Activated B cell treated with CpG ODN at 0.5 μM for 24 hours (primary cell): ENCODE results near the gene PRKRIP1. TPM values are rescaled to one million over a fixed set of nuclear protein-coding genes. Genes with fewer than 3 reads are reported as not detected.

Source experiments
- ATAC-seq: fragments of 200-7000 bp; cut with Tn5 transposase; one replicate; pipeline ENCODE4 v1.10.0; 2021; ENCODE audit warnings: low read depth, mild to moderate bottlenecking, moderate library complexity
- CTCF ChIA-PET: fragments of 350-600 bp; sonication (Branson Sonifier 250); formaldehyde crosslinking; loops from one replicate; lab custom pipeline; 2021; ENCODE audit warnings: antibody characterized with exemption; lab: Charles Lee
- POLR2A ChIA-PET: fragments of 350-600 bp; sonication (Branson Sonifier 250); formaldehyde crosslinking; loops from one replicate; lab custom pipeline; 2021; ENCODE audit warnings: antibody characterized with exemption; lab: Charles Lee
- DNase-seq: peaks from one replicate; pipeline ENCODE4 v3.0.0; 2022
- H3K27ac Mint-ChIP-seq: one replicate; pipeline ENCODE4 v1.8.0; 2020; ENCODE audit warnings: mixed read lengths
- H3K27me3 Mint-ChIP-seq: one replicate; pipeline ENCODE4 v1.8.0; 2021; ENCODE audit warnings: mixed read lengths
- H3K36me3 Mint-ChIP-seq: one replicate; pipeline ENCODE4 v1.8.0; 2021; ENCODE audit warnings: low read depth, mixed read lengths
- H3K4me1 Mint-ChIP-seq: one replicate; pipeline ENCODE4 v1.8.0; 2021; ENCODE audit warnings: mixed read lengths
- H3K4me3 Mint-ChIP-seq: one replicate; pipeline ENCODE4 v1.8.0; 2020; ENCODE audit warnings: mild to moderate bottlenecking, mixed read lengths
- H3K9me3 Mint-ChIP-seq: one replicate; pipeline ENCODE4 v1.8.0; 2020; ENCODE audit warnings: mixed read lengths
- CTCF ChIP-seq: fragments of 200-600 bp; IDR thresholded peaks from one replicate; pipeline ENCODE4 v1.8.0; 2022; ENCODE audit warnings: antibody characterized with exemption, mild to moderate bottlenecking
- intact Hi-C: fragments of 100-400 bp; cut with micrococcal nuclease; formaldehyde crosslinking; loops from one replicate; pipeline ENCODE4 v1.15.1; 2024
- total RNA-seq: library from RNA; stranded (reverse); gene quantifications from 2 replicates; pipeline ENCODE4 v1.2.3, GENCODE V29; 2022

PRKRIP1 gene
- total RNA-seq, 1 donor from 2014 or later: 39.7 TPM

DNA sequence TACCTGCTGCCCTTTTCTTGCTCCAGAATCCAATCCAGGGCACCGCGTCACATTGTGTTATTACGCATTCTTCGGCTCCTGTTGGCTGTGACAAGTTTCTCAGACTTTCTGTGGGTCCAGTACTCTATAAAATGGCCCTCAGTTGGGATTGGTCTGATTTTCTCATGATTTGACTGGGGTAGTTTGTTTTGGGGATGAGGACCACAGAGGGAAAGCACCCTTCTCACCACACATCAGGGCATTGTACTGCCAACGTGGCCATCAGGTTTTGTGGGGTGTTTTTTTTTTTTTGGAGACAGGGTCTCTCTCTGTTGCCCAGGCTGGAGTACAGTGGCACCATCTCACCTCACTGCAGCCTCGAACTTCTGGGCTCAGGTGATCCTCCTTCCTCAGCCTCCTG lies 20.2 kb downstream of the PRKRIP1 start:
- Mint-ChIP-seq H3K4me3 (peak overlapping the region; percentile 85), H3K9me3 (no peaks in the 10 kb centered on the region), H3K27ac (peak overlapping the region; percentile 95), H3K4me1 (peaks cover 83% of the 10 kb centered on the region), H3K36me3 (peaks cover 53% of the 10 kb centered on the region), H3K27me3 (no peaks in the 10 kb centered on the region)
- intact Hi-C loops: loop anchor here (1.0 kb wide), 2 partner anchors 8 kb away; no protein-coding TSS in a partner anchor
- no peak for TF ChIP-seq CTCF
- ChIA-PET CTCF (interaction anchor here (0.8 to 4.7 kb wide), 8 partner anchors 10 to 41 kb away, joined by 3 to 29 read pairs (median 6); no protein-coding TSS in a partner anchor), POLR2A (interaction anchor here (0.7 to 32.9 kb wide), 12 partner anchors 8 to 1987 kb away, joined by 3 to 886 read pairs (median 5); partner anchors contain the start of genes ORAI2, PRKRIP1, SH2B2 and ZCWPW1)
- DNase-seq (no peak), ATAC-seq (no peak)

- Mint-ChIP-seq H3K27me3 (no peaks in the 10 kb centered on the region), H3K4me3 (peak overlapping the region; percentile 85), H3K4me1 (peaks cover 89% of the 10 kb centered on the region), H3K36me3 (peaks cover 48% of the 10 kb centered on the region), H3K9me3 (no peaks in the 10 kb centered on the region), H3K27ac (peak overlapping the region; percentile 95)
- intact Hi-C loops: no loop called here
- TF ChIP-seq CTCF: no peak
- no peak for ATAC-seq
- no peak for DNase-seq
- ChIA-PET POLR2A (interaction anchor here (0.6 to 32.9 kb wide), 7 partner anchors 9 to 1987 kb away, joined by 3 to 886 read pairs (median 18); partner anchors contain the start of gene ORAI2), CTCF (interaction anchor here (0.9 to 4.7 kb wide), 3 partner anchors 8 to 33 kb away, joined by 3 to 29 read pairs (median 5); no protein-coding TSS in a partner anchor)
Observed at GRCh38 chr7:102417105-102417504, 20.9 kb downstream of the PRKRIP1 start.

- Mint-ChIP-seq H3K36me3 (peaks cover 40% of the 10 kb centered on the region), H3K27me3 (no peaks in the 10 kb centered on the region), H3K9me3 (no peaks in the 10 kb centered on the region), H3K4me3 (peak overlapping the region; percentile 25), H3K27ac (peak overlapping the region; percentile 95), H3K4me1 (peaks cover 91% of the 10 kb centered on the region)
- no peak for ATAC-seq
- DNase-seq: no peak
- CTCF ChIA-PET: no interaction called here
- POLR2A ChIA-PET: interaction anchor here (0.6 to 32.9 kb wide), 8 partner anchors 7 to 47 kb away, joined by 3 to 886 read pairs (median 12); partner anchors contain the start of genes ALKBH4, ORAI2 and PRKRIP1
- no peak for TF ChIP-seq CTCF
- intact Hi-C loops: no loop called here
Observed at GRCh38 chr7:102418592-102418991, 22.4 kb downstream of the PRKRIP1 start.

DNA sequence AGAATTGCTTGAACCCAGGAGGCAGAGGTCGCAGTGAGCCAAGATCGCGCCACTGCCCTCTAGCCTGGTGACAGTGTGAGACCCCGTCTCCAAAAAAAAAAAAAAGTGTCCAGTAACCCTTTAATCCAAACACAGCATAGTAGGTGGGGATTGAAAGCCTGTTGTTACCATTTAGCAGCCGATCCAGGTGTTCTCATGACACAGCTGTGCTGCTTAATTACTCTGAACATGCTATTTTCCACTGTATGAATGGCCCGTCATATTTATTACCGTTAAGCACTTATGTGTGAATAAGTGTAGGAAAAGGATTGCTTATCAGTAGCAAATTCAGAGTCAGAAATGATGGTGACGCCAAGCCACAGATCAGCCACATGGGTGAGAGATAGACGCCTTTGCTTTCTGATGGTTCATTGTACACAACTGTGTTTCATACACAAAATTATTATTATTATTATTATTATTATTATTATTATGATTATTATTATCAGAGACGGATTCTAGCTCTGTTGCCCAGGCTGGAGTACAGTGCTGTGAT lies 25.6 kb downstream of the PRKRIP1 start:
- no peak for TF ChIP-seq CTCF
- Mint-ChIP-seq H3K9me3 (no peaks in the 10 kb centered on the region), H3K4me1 (peaks cover 96% of the 10 kb centered on the region), H3K27ac (peak overlapping the region; percentile 95), H3K36me3 (peaks cover 28% of the 10 kb centered on the region), H3K27me3 (no peaks in the 10 kb centered on the region), H3K4me3 (no peak overlapping the region)
- POLR2A ChIA-PET: interaction anchor here (1.8 to 32.9 kb wide), 3 partner anchors 10 to 23 kb away, joined by 10 to 886 read pairs (median 226); partner anchors contain the start of gene ORAI2
- ATAC-seq (no peak), DNase-seq (no peak)
- CTCF ChIA-PET: interaction anchor here (0.6 to 1.1 kb wide), 2 partner anchors 8 to 29 kb away, joined by 3 to 4 read pairs; no protein-coding TSS in a partner anchor
- intact Hi-C loops: loop anchor here (2.0 kb wide), 1 partner anchor 17 kb away; no protein-coding TSS in a partner anchor

DNA sequence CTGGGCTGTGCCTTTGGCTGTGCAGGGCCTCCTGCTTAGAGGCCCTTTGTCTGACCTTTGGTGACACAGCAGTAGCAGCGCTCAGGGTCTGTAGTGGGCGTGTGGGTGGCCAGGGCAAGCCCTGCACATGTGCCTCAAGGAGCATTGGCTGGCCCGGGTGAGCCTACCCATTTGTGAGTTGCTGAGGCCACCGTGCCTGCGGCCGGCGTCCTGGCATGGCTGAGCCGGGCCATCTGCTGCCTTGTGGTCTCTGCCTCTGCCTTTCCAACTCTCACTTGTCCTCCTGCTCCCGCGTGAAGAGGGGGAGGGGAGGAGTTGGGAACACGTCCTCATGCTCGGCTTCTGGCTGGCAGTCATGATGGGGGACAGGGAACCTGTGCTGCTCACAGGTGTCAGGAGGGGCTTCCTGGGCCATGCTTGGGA lies 28.0 kb downstream of the PRKRIP1 start:
- peaks cover 16% of the 10 kb centered on the region for H3K36me3 Mint-ChIP-seq
- H3K4me3 Mint-ChIP-seq: peak overlapping the region; percentile 76
- CTCF ChIA-PET: interaction anchor here (1.4 to 2.9 kb wide), 3 partner anchors 10 to 19 kb away, joined by 4 to 13 read pairs (median 12); no protein-coding TSS in a partner anchor
- TF ChIP-seq CTCF: no peak
- no peaks in the 10 kb centered on the region for H3K9me3 Mint-ChIP-seq
- POLR2A ChIA-PET: interaction anchor here (0.8 to 32.9 kb wide), 8 partner anchors 8 to 140 kb away, joined by 7 to 886 read pairs (median 52); partner anchors contain the start of genes ORAI2 and PRKRIP1
- no peaks in the 10 kb centered on the region for H3K27me3 Mint-ChIP-seq
- peak overlapping the region; percentile 100 for H3K27ac Mint-ChIP-seq
- peaks cover 94% of the 10 kb centered on the region for H3K4me1 Mint-ChIP-seq
- DNase-seq: no peak
- intact Hi-C loops: loop anchor here (1.0 kb wide), 1 partner anchor 8 kb away; no protein-coding TSS in a partner anchor
- ATAC-seq: no peak
